Stimulated activated CD4-positive, alpha-beta T cell treated with anti-CD3 and anti-CD28 coated beads, TNF-alpha, amount 100 ng/mL, for 4 hours (primary cell): ENCODE results near the gene RBBP8NL.

Source experiments
- DNase-seq, 3 experiments: peaks; one replicate each; pipeline ENCODE4 v3.0.0-alpha.2; 2020; ENCODE audit warnings: low read depth in 3 of 3

Gene RBBP8NL

DNA sequence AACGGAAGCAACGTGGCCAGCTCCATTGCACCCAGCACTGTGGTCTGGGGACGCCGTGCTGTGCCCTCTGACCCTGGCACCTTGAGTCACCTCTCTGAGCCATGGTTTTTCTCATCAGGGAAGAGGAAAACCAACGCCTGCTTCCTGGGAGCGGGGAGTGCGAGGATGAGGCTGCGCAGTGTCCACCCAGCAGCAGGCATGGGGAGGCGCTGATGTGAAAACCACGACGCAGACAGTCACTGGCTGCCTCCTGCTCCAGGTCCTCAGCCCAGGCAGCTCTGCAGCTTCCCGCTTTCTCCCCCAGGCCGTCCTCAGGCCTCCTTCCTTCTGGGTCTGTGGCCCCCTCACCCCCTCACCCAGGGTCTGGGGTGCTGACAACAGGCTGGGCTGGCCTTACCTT is 34.5 kb upstream of the RBBP8NL start:
- DNase-seq, result no peak

- no peak for DNase-seq
Measured at GRCh38 chr20:62461157-62461556, 33.8 kb upstream of the RBBP8NL start.

DNA sequence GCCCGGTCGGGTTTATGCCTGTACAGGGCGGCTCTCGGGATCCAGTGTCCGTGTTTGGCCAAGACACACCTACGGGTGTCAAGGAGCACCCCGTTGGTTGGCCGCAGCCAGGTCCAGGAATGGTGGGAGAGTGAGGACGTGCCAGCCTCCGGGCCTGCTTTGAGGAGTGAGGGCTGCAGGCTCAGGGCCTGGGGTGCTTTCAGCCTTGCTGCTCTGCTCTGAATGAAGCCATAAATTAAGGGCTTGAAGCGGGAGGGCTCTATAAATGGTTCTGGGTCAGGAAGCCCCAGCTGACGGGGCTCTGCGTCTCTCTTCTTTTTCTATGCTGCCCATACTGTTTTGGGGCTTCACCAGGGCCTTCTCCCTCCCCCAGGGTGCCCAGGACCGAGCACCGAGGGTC is 33.3 kb upstream of the RBBP8NL start:
- no peak for DNase-seq

DNA sequence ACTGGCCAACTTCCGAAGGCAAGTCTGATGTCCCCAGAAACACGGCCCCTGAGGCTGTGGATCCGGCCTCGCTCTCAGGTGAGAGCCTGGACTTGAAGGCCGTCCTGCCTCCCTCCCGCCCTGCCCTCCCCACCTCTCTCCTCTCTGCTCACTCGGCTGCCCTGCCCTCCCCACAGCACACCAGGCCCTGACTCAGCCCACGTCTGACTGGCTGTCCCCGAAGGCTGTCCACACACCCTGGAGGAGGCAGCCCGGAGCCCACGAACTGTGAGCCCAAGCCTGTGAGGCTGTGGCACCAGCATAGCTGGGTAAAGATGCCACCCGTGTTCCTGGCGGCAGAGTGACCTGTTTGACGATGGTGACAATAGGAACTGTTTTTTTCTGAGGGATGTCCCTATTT is 32.1 kb upstream of the RBBP8NL start:
- DNase-seq, result no peak

GRCh38 chr20:62458275-62459251 is 31.2 kb upstream of the RBBP8NL start:
- no peak for DNase-seq

DNA sequence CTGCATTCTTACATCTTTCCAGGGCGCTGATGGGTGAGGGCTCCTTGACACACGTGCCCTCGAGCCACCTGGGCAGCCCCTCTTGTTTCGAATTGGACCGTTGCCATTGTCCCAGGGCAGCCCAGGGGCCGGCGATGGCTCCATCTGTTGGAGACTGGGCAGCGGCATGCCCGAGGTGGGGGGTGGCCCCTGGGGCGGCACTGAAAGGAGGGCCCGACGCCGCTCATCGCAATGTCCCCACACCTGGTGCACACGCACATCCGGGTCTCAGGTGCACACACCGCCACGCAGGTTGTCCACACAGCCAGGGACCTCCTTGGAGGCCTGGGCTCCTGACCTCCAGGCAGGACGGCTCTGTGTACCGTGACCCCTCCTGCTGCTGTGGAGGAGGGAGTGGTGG is 30.5 kb upstream of the RBBP8NL start:
- no peak for DNase-seq

DNA sequence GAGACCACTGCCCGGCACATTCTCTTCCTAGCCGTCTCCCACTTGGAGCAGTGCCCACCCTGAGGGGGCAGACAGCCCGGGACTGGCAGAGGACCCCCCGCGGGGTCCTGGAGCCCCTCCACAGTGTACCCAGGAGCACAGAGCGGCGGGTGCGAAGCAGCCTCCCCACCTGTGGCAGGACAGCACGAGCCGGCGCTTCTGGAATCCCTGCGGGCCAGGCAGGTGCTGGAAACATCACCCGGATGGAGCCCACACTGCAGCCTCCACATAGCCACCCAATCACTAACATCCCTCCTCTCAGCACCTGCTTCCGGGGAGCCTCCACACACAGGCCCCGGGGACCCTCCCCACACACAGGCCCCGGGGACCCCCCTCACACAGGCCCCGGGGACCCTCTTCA is 29.8 kb upstream of the RBBP8NL start:
- no peak for DNase-seq

- no peak for DNase-seq
Measured at GRCh38 chr20:62455929-62456328, 28.6 kb upstream of the RBBP8NL start.

GRCh38 chr20:62454904-62455636 is 27.7 kb upstream of the RBBP8NL start:
- DNase-seq, result no peak

DNA sequence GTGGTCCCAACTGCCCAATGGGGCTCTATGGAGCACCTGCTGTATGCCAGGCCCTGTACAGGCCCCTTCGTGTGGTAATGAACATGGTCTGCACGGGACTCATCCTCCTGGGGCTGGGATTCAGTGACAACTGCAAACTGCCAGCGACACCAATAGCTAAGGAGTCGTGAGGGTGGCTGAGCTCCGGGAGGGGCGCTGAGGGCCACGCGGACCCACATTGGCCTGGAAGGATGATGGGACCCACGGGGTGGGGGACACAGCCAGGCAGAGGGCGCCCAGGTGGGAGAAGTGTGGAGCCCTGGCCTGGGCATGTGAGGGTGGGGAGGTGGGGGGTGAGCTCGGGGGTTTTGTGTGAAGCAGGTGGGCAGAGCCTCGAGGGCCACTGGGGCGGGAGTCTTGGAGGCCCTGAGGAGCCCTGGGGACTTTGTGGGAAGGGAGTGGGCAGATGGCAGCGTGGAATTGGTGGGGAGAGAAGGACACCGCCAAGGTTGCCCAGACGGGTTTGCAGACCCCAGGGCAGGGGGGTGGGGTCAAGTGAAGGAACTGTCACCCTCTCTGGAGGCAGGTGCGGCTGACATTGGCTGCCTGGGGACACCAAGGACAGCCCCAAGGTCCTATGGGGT is 26.0 kb upstream of the RBBP8NL start:
- no peak for DNase-seq

- DNase-seq, result no peak
Measured at GRCh38 chr20:62452475-62453095, 25.2 kb upstream of the RBBP8NL start.

GRCh38 chr20:62451970-62452369 is 24.6 kb upstream of the RBBP8NL start:
- DNase-seq, result no peak

DNA sequence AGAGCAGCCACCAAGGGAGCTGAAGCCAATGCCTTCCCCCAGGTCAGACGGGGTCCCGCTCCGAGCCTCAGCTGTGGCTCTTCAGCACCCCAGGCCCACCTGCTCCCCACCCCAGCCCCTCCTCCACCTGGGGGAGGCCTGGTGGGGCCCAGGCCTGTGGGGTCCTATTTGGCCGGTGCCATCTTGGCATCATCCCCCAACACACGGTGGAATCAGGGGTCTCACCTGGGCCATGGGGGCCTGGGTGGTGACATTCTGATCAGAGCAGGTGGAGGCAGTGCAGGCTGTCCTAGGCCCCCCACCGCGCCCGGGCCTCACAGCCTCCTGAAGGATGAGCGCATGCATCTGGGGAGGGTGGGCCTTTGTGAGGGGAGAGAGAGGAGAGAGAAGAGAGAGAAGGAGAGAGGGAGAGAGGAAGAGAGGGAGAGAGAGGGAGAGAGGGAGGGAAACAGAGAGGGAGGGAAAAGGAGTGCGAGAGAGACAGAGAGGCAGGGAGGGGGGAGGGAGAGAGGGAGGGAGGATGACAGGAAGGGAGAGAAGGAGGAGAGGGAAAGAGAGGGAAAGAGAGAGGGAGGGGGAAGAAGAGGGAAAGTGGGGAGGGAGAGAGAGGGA is 23.9 kb upstream of the RBBP8NL start:
- DNase-seq, result no peak

GRCh38 chr20:62449951-62450691 is 22.8 kb upstream of the RBBP8NL start:
- DNase-seq, result no peak

GRCh38 chr20:62448788-62449187 is 21.4 kb upstream of the RBBP8NL start:
- no peak for DNase-seq

DNA sequence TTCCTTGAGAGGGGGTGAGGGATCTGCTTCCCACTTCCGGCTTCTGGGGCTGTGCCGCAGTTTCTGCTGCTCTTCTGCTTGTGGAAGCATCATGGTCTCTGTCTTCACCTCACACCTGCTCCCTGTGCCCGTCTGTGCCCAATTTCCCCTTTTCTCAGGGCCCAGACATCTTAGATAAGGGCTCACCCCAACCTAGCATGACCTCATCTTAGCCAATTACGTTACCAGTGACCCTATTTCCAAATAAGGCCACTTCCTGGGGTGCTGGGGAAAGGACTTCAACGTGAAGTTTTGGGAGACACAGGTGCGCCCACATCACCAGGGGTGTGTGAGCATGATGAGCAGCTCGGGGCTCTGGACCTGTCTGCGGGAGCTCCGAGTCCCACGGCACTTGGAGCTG is 20.7 kb upstream of the RBBP8NL start:
- DNase-seq, result no peak

GRCh38 chr20:62446888-62447869 is 19.8 kb upstream of the RBBP8NL start:
- no peak for DNase-seq

DNA sequence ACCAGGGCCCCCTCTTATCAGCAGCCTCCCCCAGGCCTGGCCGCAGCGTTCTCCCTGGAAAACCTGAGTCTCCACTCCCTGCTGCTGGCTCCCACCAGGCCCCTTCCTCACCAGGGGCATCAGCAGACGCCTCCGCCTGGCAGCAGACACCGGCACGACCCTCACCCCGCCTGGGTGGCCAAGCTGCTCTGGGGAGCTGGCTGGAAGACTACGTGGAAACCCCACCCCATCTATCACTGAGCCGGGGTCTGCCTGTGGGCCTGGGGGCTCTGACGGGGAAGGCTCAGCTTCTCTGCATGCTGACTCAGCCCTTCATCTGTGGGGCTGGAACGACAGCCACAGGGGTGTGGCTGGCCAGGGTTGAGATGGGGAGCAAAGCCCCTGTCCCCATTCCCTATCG is 19.1 kb upstream of the RBBP8NL start:
- no peak for DNase-seq

- no peak for DNase-seq
Measured at GRCh38 chr20:62445553-62446340, 18.4 kb upstream of the RBBP8NL start.
